Brain microvascular endothelial cell (primary cell): ENCODE results near the gene ZNF385B.

Experiments
- DNase-seq: peaks from one replicate; pipeline ENCODE4 v3.0.0-alpha.2; 2020
- H3K27ac ChIP-seq: fragments of 250-450 bp; sonication (Bioruptor Pico); 2 replicates; pipeline ENCODE4 v1.5.1; 2020; ENCODE audit warnings: mild to moderate bottlenecking, moderate library complexity
- H3K27me3 ChIP-seq: fragments of 250-450 bp; sonication (Bioruptor Pico); replicated peaks from 2 replicates; pipeline ENCODE4 v1.5.1; 2020; ENCODE audit warnings: mild to moderate bottlenecking
- H3K36me3 ChIP-seq: fragments of 250-450 bp; sonication (Bioruptor Pico); replicated peaks from 2 replicates; pipeline ENCODE4 v1.5.1; 2020; ENCODE audit warnings: mild to moderate bottlenecking
- H3K4me3 ChIP-seq: 2 replicates; pipeline ENCODE4 v1.5.1; 2011; ENCODE audit warnings: low read depth, mild to moderate bottlenecking, control low read depth, low read length, moderate library complexity
- CTCF ChIP-seq: IDR thresholded peaks from 2 replicates; pipeline ENCODE4 v1.5.1; 2011; ENCODE audit warnings: low read depth, mild to moderate bottlenecking, moderate library complexity, low read length, control low read depth, inconsistent platforms; ENCODE audit errors: missing control alignments
- in situ Hi-C: cut with HindIII; loops from 2 replicates; pipeline ENCODE4 v1.10.0; 2017; ENCODE audit warnings: low sequenced_read_pairs, low pct_ligation_motif_present

Gene ZNF385B

GRCh38 chr2:179818546-179818945, 42.9 kb downstream of the ZNF385B start:
- Histone ChIP-seq H3K27ac (peak overlapping the region; percentile 65), H3K4me3 (no peak overlapping the region), H3K27me3 (no peaks in the 10 kb centered on the region), H3K36me3 (no peaks in the 10 kb centered on the region)
- DNase-seq = peak; percentile 85
- TF ChIP-seq CTCF = no peak
- in situ Hi-C loops = no loop called here

DNA sequence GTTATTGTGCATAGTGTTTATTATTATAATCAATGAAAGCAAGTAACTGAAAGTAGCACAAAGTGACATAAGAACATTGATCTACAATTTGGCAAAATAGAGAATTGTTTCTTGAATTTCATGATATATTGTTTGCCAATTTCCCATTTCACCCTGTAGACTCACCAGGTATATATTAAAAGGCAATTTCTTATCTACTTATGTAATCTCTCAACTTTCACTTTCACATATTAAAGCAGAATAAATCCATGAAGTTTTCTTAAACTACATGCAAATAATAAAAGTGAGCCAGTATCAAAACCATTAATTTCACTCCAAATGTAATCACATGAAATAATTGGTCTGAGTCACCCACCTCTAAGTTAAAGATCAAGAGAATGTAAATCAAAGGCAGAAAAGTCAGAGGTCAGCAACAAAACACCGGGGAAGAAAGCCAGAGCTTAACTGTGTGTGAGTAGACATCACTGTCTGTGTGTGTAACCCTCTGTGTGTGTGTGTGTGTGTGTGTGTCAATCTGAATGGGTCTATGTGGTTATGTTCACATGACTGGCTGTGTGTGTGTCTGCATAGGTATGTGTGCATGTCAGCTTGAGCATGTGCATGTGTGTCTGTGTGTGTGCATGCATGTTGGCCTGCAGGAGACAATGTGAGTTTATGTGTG, 44.1 kb downstream of the ZNF385B start:
- no peak overlapping the region for H3K27ac ChIP-seq
- no peaks in the 10 kb centered on the region for H3K36me3 ChIP-seq
- DNase-seq = peak; percentile 10
- no peak for TF ChIP-seq CTCF
- H3K4me3 ChIP-seq = no peak overlapping the region
- in situ Hi-C loops = no loop called here
- no peaks in the 10 kb centered on the region for H3K27me3 ChIP-seq

- DNase-seq = no peak
- TF ChIP-seq CTCF = no peak
- Histone ChIP-seq H3K4me3 (no peak overlapping the region), H3K27ac (no peak overlapping the region), H3K27me3 (no peaks in the 10 kb centered on the region), H3K36me3 (no peaks in the 10 kb centered on the region)
- in situ Hi-C loops = no loop called here
Observed at GRCh38 chr2:179814050-179814449, 47.4 kb downstream of the ZNF385B start.

- H3K4me3 ChIP-seq = no peak overlapping the region
- no peaks in the 10 kb centered on the region for H3K36me3 ChIP-seq
- TF ChIP-seq CTCF = no peak
- no peaks in the 10 kb centered on the region for H3K27me3 ChIP-seq
- in situ Hi-C loops = no loop called here
- H3K27ac ChIP-seq = no peak overlapping the region
- DNase-seq = no peak
Observed at GRCh38 chr2:179812501-179812900, 48.9 kb downstream of the ZNF385B start.

GRCh38 chr2:179811042-179811441, 50.4 kb downstream of the ZNF385B start:
- H3K36me3 ChIP-seq = no peaks in the 10 kb centered on the region
- no peak overlapping the region for H3K4me3 ChIP-seq
- in situ Hi-C loops = no loop called here
- TF ChIP-seq CTCF = no peak
- H3K27ac ChIP-seq = no peak overlapping the region
- no peak for DNase-seq
- H3K27me3 ChIP-seq = no peaks in the 10 kb centered on the region

- in situ Hi-C loops = no loop called here
- no peaks in the 10 kb centered on the region for H3K27me3 ChIP-seq
- no peak for DNase-seq
- H3K4me3 ChIP-seq = no peak overlapping the region
- H3K36me3 ChIP-seq = no peaks in the 10 kb centered on the region
- TF ChIP-seq CTCF = no peak
- H3K27ac ChIP-seq = no peak overlapping the region
Observed at GRCh38 chr2:179809606-179810005, 51.8 kb downstream of the ZNF385B start.
